ENCODE results near the gene DENND1B.
"Not testable (repeated sequence)": the region's sequence is repeated elsewhere in the genome, so short reads cannot be mapped to it uniquely, and the experiment has no call there.

DENND1B gene

DNA sequence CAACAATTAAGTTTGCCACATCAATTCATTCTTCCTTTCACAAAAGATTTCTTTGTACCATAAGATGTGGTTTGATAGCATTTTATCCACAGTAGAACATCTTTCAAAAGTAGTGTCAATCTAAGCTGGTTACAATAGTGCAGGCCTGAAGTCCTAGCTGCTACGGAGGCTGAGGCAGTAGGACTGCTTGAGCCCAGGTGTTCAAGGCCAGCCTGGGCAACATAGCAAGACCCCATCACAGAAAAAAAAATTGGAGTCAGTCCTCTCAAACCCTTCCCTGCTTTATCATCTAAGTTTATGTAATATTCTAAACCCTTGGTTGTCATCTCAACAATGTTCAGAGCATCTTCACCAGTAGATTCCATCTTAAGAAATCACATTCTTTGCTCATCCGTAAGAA is 31.7 kb downstream of the DENND1B start:
- no peak for DNase-seq

- DNase-seq = no peak
These were observed 34.3 kb downstream of the DENND1B start for GRCh38 chr1:197740992-197741391.

GRCh38 chr1:197738927-197739326 is 36.4 kb downstream of the DENND1B start:
- DNase-seq = peak; percentile 10

DNA sequence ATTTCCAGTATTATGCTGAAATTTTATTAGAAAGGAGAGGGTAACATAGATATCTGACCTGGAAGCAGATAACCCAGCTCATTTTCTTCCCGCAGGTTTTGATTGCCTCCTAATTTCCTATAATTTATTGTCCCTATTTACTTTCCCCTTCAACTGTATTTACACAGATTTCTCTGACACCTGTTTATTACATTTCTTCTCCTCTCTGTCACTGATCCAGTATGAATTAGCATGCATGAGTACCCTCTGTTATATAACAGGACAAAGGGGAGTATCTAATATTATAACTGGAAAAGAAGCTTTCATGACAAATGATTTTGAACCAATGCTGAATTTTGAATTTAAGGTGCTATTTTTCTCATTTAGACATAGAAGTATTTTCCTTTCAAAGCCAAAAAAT is 37.4 kb downstream of the DENND1B start:
- no peak for DNase-seq

- DNase-seq = no peak
These were observed 38.6 kb downstream of the DENND1B start for GRCh38 chr1:197736685-197737084.

- DNase-seq = no peak
These were observed 39.8 kb downstream of the DENND1B start for GRCh38 chr1:197735461-197735860.

DNA sequence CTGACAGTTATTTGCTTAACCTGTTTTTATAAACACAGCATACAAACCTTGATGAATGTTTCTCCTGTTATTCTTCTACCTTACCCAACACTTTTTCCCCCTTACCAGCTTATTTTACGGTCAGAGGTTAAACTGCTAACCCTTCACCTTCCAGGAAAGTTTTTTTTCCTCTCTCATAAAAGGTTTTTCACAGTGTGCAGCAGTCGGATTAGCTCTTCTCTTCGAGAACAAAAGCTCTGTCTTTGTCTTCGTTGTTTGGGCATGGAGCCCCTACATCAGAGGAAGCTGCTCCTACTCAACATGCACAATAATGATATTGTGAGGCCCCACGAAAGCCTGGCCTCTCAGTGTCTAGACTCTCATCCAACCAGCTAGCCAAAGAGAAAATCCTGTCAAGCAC is 42.0 kb downstream of the DENND1B start:
- no peak for DNase-seq

DNA sequence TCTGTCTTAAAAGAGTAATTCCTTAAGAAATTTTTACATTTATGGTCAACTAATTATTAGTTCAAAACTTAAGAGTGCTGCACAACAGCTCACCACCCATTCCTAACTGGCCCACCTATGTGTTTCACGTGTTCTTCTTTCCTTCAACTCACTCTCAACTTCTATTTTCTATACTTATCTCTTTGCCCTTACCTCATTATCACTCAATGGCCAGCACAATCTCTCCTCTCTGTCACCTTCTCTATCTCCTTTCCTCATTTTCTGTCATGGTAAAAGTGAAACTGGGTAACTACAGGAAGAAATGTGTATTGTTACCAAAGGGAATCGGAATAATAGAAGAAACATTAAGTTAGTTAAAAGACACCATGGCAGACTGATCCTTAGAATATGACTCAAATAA is 43.1 kb downstream of the DENND1B start:
- no peak for DNase-seq

GRCh38 chr1:197731449-197731848 is 43.8 kb downstream of the DENND1B start:
- no peak for DNase-seq

- no peak for DNase-seq
These were observed 49.3 kb downstream of the DENND1B start for GRCh38 chr1:197725976-197726375.

GRCh38 chr1:197725044-197725443 is 50.2 kb downstream of the DENND1B start:
- no peak for DNase-seq

DNA sequence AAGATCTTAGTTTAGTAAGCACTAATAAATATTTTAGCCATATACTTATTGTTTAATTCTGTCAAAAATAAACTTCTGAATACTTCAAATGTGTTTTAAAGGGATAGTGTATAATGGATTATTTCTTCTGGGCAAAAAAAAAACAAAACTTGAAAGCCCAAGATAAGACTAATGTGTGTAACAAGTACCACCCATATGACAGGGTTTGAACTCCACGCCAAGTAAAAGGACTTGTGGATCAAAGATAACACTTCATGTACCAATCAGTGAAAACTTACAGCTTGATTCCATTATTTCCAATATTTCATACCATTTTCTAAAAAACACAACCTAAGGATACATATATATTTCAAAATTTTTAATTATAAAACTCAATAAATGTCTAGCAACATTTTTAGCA is 59.5 kb downstream of the DENND1B start:
- DNase-seq = no peak

- DNase-seq = no peak
These were observed 68.7 kb downstream of the DENND1B start for GRCh38 chr1:197706601-197707000.

DNA sequence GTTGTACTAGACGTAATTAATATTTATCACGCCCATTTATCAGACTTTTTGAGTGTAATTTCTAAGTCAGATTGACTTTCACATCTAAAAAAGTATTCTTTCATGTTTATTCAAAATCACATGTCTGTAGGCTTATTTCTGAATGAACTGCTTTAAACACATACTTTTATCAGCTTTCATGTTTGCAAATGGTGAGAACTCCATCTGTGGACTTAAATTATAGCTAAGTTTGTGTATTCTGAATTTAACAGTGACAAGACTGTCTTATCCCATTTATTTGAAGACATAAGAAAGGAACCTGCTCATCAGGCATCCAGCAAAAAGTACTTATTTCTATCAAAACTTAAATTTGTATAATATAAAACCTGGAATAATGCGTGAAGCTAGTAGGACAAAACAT is 69.3 kb downstream of the DENND1B start:
- no peak for DNase-seq

GRCh38 chr1:197700688-197701087 is 74.6 kb downstream of the DENND1B start:
- DNase-seq = not testable (repeated sequence)

DNA sequence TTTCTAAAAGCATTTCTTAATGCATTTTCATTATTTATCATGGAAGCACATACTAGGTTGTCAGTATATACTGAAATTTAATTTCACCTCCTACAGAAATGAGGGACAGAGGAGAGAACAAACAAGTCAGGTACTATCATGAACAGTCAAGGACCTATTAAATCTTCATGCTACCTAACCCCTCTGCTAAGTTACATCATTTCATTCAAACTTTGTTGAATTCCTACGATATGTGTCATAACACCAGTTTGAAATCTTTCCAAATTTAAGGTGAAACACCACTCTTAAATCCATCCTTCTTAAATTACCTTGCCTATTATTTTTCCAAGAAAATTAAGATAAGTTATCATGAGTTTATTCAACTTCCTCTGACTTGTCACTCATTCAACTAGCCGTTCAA is 78.9 kb downstream of the DENND1B start:
- no peak for DNase-seq

DNA sequence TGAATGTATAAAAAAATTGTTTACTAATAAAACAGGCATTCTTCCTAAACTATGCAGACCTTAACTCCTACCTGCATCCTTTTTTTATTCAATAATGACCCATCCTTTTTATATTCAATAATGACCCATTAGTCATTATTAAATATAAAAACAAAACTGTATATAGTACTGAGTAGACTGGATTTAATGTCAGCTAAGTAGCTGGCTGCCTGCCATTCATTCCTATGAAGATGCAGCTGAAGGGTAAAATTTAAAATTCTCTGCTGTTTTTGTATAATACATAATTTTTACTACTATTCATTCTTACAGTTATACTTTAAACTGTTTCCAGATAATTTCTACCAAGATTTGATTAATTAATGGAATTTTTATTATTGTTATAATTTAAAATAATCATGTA is 79.3 kb downstream of the DENND1B start:
- DNase-seq = no peak

DNA sequence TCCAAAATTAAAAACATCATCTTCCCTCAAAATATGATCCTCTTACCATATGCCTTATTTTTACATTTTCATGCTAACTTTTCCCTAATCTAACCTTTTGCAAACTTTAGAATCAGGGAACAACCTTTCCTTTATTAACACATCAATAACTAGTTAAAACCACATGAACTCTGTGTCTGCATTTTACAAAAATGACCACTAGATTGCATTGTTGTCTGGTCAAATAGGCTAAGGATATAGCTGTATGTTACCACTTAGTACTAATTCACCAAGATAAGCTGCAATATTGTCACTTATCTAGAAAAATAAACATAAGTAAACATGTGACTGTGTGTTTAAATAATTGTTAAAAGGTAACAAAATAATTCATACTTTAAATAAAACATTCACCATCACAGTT is 82.3 kb downstream of the DENND1B start:
- DNase-seq = no peak

DNA sequence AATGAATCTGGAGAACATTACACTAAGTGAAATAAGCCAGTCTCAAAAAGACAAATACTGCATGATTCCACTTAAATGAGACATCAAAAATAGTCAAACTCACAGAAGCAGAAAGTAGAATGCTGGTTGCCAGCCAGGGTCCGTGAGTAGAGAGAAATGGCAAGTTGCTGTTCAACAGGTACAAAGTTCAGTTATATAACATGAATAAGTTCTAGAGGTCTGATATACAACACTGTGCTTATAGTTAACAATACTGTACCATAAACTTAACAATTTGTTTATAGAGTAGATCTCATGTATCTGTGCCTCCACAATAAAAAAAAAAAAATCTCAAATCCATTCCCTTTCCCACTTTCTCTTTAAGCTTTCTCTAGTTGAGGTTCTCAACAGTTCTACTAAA is 83.5 kb downstream of the DENND1B start:
- no peak for DNase-seq

DNA sequence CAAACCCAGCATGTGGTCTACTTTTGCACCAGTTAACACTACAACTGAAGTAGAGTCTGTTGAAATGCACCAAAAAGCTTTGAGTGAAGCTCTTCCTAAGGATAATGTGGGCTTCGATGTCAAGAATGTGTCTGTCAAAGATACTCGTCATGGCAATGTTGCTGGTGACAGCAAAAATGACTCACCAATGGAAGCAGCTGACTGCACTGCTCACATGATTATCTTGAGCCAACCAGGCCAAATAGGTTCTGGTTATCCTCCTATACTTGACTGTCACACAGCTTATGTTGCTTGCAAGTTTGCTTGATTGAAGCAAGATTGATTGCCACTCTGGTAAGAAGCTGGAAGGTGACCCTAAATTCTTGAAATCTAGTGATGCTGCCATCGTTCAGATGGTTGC is 85.2 kb downstream of the DENND1B start:
- no peak for DNase-seq

DNA sequence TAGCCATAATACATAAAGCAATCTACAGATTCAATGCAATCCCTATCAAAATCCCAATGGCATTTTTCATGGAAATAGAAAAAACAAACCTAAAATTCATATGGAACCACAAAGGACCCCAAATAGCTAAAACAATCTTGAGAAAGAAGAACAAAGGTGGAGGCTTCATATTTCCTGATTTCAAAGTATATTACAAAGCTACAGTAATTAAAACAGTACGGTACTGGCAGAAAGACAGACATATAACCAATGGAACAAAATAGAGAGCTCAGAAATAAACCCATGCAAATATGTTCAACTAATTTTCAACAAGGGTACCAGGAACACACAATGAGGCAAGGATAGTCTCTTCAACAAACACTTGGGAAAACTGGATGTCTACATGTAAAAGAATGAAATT is 87.0 kb downstream of the DENND1B start:
- no peak for DNase-seq

- DNase-seq = no peak
These were observed 88.5 kb downstream of the DENND1B start for GRCh38 chr1:197686702-197687355.

DNA sequence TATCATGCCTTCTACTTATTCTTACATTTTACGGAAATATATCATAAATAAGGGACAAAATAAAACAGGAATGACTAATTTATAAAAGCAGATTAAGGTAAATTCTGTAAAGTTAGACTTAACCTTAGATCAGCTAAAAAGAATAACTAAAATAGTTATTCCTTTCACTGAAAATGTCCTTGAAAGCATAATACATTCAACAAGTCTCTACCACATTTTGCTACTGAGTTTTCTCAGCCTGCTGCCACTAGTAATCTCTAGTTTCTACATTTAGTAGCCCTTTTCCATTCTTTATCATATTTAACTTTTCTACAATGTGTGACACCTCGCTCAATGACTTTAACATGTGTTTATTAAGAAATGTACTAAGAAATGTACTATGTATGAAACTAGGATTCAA is 89.0 kb downstream of the DENND1B start:
- DNase-seq = no peak

DNA sequence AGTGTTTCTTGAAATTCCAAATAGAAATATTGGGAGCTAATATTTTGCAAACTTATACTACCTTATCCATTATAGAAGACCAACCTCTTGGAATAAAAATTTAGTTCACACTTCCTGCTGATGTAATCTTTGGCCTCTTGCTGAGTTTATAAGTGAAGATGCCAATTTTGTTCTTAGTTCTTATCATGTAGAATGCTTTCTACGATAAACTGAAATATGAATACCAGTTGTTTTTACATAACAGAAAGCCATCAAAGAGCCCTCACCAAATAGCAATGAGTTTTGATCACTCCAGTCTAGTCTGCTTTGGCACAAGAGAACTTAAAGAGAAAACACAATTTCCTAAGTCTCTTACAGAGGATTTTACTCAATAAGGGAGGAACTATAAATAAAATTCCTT is 89.5 kb downstream of the DENND1B start:
- no peak for DNase-seq

- no peak for DNase-seq
These were observed 91.3 kb downstream of the DENND1B start for GRCh38 chr1:197683895-197684553.

All from CD4-positive, alpha-beta T cell treated with Interleukin-17A for 1 hour (primary cell).